Urinary bladder (tissue), 4 donors: Measurements from ENCODE around the gene KAT2A. TPM values are rescaled to one million over a fixed set of nuclear protein-coding genes. Genes with fewer than 3 reads are reported as not detected.
A peak's percentile ranks its signal among the peaks of the same experiment; 100 is the strongest.

ENCODE experiments used
- DNase-seq: peaks from one replicate; pipeline ENCODE4 v3.0.0-alpha.2; 2015; ENCODE audit errors: extremely low spot score
- H3K27ac ChIP-seq: one replicate; pipeline ENCODE4 v1.5.1; 2013; ENCODE audit warnings: low read depth, mild to moderate bottlenecking, moderate library complexity
- H3K36me3 ChIP-seq: one replicate; pipeline ENCODE4 v1.6.1; 2013; ENCODE audit warnings: mild to moderate bottlenecking, moderate library complexity; ENCODE audit not compliant: insufficient read depth
- H3K4me1 ChIP-seq: one replicate; pipeline ENCODE4 v1.6.1; 2013; ENCODE audit warnings: mild to moderate bottlenecking, moderate library complexity; ENCODE audit not compliant: insufficient read depth
- H3K4me3 ChIP-seq: one replicate; pipeline ENCODE4 v1.5.1; 2013; ENCODE audit warnings: low read depth, low read length
- WGBS: extraction: QIAGEN DNeasy Blood & Tissue Kit; methylation state at CpG from one replicate; pipeline ENCODE4 v1.1.7; 2013; 5-methylcytosine and 5-hydroxymethylcytosine counted together
- polyA plus RNA-seq: library from polyadenylated mRNA; stranded (reverse); fragments of 200-250 nt; gene quantifications from one replicate; pipeline ENCODE4 v1.2.3, GENCODE V29; 2013
- total RNA-seq: library from RNA; depleted of rRNA; stranded (reverse); fragments of >200 nt; gene quantifications from one replicate; pipeline ENCODE4 v1.2.3, GENCODE V29; 2014
- donor health status: healthy with polysubstance abuse.
- donor health status: healthy.

The KAT2A gene
- total and polyA plus RNA-seq, 2 donors: 14.1 to 44.3 TPM

- no peaks in the 10 kb centered on the region for H3K4me1 ChIP-seq
- peak overlapping the region; percentile 69 for H3K27ac ChIP-seq
- 88% methylated on average over 28 of the region's 28 CpGs for WGBS
- DNase-seq: no peak
- no peaks in the 10 kb centered on the region for H3K36me3 ChIP-seq
- no peak overlapping the region for H3K4me3 ChIP-seq
These were observed 7.7 kb downstream of the KAT2A start for GRCh38 chr17:42113293-42114069.

GRCh38 chr17:42112552-42113176 lies 8.5 kb downstream of the KAT2A start, which contains the start of gene DHX58:
TSS of gene DHX58 (minus strand) at chr17:42112714. CDS start at chr17:42111892, 822 bp downstream.
- peak within 1 kb of the TSS; percentile 81 for H3K27ac ChIP-seq
- peak; percentile 59 for DNase-seq
- no peaks in the 10 kb centered on the region for H3K4me1 ChIP-seq
- H3K36me3 ChIP-seq: no peaks in the 10 kb centered on the region
- H3K4me3 ChIP-seq: peak within 1 kb of the TSS; percentile 57
- 4% methylated on average over 10 of the region's 10 CpGs for WGBS

- H3K36me3 ChIP-seq: no peaks in the 10 kb centered on the region
- H3K27ac ChIP-seq: peak overlapping the region; percentile 81
- no peak for DNase-seq
- H3K4me1 ChIP-seq: no peaks in the 10 kb centered on the region
- 21% methylated on average over 12 of the region's 12 CpGs for WGBS
- H3K4me3 ChIP-seq: peak overlapping the region; percentile 57
These were observed 9.2 kb downstream of the KAT2A start for GRCh38 chr17:42111871-42112551.

DNA sequence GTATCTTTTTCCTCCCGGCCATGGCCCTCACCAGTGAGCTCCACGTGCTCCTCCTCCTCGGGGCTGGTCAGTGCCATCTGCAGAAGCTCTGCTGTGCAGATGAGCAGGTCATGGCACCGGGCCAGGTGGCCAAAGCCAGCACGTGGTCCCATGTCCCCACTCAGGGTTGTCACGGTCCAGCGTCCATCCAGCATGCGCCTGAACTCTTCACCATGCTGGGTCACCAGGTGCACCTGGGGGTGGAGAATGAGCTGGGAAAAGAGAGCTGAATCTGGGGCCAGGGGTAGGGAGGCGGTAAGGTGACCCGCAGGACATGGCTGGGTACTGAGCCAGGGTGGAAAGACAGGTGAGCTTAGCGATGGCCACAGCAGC lies 9.9 kb downstream of the KAT2A start:
- Histone ChIP-seq H3K36me3 (no peaks in the 10 kb centered on the region), H3K27ac (no peak overlapping the region), H3K4me3 (no peak overlapping the region), H3K4me1 (no peaks in the 10 kb centered on the region)
- DNase-seq: no peak
- 83% methylated on average over 11 of the region's 11 CpGs for WGBS

GRCh38 chr17:42110301-42111264 lies 10.6 kb downstream of the KAT2A start:
- no peaks in the 10 kb centered on the region for H3K36me3 ChIP-seq
- 92% methylated on average over 18 of the region's 18 CpGs for WGBS

DNA sequence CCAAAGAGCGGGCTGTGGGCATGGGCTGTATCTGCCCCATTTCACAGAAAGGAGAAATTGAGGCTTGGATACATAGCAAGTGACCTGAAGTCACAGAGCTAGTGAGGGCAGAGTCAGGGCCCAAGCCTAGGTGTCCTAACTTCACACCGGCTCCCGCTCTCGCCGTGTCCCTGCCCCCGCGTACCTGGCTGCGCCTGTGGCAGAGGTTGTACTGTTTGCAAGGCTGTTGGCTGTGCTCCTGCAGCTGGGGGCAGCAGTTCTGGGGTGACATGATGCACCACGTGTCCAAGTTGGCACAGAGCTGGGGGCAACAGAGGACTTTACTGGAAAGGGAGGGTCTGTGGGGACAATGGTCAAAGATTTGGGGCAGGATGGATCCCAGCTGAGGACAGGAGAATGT lies 12.1 kb downstream of the KAT2A start:
- Histone ChIP-seq H3K4me3 (no peak overlapping the region), H3K27ac (no peak overlapping the region), H3K36me3 (no peaks in the 10 kb centered on the region), H3K4me1 (no peaks in the 10 kb centered on the region)
- no peak for DNase-seq
- WGBS: 90% methylated on average over 9 of the region's 9 CpGs

More at GRCh38 chr17:42110301-42111264, 10.6 kb downstream of the KAT2A start:
- H3K4me3 ChIP-seq: no peak overlapping the region
- no peak for DNase-seq
- H3K27ac ChIP-seq: no peak overlapping the region
- H3K4me1 ChIP-seq: no peaks in the 10 kb centered on the region

DNA sequence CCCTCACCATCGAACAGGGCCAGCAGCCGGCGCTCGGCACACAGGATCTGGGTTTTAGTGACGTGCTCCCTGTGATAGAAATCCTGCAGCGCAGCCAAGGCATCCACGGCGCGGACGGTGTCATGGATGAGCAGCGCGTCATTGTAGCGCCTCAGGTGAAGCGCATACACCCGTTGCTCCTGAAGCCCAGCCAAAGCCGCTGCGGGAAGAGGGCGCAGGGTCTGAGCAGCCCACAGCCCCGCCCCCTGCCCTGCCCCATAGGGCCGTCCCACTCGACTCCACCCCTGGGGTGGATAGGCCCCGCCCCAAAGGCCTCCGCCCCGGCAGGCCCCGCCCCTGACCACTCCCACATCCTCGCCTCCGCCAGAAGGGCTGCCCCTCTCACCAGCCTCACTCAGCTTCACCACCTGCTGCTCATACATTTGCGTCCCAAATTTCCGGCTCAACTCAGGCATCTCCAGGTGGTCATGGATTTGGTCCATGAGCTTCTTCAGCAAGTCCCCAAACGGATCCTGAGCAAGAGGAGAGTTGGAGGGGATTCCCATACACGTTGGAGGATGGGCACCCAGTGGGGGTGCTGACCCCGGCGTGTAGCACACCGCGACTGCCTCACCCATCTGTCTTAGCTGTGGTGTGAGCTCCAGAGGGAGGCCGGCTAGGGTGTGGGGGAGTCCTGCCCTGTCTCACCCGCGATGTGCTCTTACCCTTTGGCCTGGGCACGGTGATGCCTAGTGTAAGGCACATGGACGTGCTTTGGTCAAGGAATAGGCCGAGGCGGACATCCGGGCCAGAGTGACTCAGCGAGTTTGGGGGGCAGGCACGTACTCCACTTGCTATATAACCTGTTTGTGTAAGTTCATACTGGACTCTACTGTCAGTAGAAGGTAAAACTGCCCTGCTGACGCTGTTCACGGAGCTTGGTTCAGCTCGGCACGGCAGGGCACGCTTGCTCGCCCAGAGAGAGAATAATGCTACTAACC lies 13.3 kb downstream of the KAT2A start:
- no peaks in the 10 kb centered on the region for H3K36me3 ChIP-seq
- WGBS: 50% methylated on average over 51 of the region's 51 CpGs
- H3K4me1 ChIP-seq: no peaks in the 10 kb centered on the region
- H3K27ac ChIP-seq: no peak overlapping the region
- no peak overlapping the region for H3K4me3 ChIP-seq
- no peak for DNase-seq

DNA sequence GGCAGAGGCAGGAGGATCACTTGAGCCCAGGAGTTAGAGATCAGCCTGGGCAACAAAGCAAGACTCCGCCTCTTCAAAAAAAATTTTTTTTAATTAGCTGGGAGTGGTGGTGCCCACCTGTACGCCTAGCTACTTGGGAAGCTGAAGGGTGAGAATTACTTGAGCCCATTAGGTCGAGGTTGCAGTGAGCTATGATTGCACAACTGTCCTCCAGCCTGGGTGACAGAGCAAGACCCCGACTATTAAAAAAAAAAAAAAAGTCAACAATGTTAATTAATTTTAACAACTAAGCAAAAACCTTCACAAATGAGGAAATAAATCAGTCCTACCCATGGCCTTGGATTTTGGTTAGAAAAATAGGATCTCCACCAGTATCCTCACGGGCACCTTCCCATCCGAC lies 14.0 kb downstream of the KAT2A start:
- Histone ChIP-seq H3K4me3 (no peak overlapping the region), H3K27ac (no peak overlapping the region), H3K4me1 (no peaks in the 10 kb centered on the region), H3K36me3 (no peaks in the 10 kb centered on the region)
- WGBS: 78% methylated on average over 6 of the region's 6 CpGs
- DNase-seq: no peak

DNA sequence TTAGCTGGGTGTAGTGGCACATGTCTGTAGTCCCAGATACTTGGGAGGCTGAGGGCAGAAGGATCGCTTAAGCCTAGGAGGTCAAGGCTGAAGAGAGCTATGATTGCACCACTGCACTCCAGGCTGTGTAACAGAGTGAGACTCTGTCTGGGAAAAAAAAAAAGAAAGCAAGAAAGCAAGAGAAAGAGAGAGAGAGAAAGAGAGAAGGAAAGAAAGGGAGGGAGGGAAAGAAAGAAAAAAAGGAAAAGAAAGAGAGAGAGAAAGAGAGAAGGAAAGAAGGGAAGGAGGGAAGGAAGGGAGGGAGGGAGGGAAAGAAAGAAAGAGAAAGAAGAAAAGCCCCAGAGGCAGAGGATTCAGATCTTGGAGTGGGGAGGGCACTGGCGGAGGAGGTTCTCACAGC lies 15.2 kb downstream of the KAT2A start:
- 94% methylated on average over 2 of the region's 2 CpGs for WGBS

DNA sequence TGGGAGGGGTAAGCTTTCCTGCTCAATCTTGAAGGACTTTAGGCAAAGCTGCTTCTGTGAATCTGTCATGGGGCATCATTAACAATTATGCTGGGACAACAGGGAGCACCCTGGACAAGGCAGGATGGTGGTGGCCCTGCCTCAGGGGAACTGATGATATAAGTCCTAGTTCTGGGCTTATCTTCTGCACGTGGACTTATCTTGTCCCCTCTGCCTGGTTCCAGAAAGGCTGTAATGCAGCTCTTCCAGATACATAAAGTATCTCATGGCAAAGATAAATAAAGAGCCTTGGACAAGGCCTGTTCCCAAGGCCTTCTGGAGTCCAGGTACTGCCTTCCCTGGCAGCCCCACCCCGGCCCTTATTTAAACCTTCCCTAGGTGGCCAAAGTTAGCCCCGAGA lies 16.9 kb downstream of the KAT2A start:
- Histone ChIP-seq H3K36me3 (no peaks in the 10 kb centered on the region), H3K27ac (no peak overlapping the region), H3K4me1 (no peaks in the 10 kb centered on the region), H3K4me3 (no peak overlapping the region)
- WGBS: 74% methylated on average over 3 of the region's 3 CpGs
- DNase-seq: no peak

More for the DNA sequence above, 15.2 kb downstream of the KAT2A start:
- no peak for DNase-seq
- H3K4me1 ChIP-seq: no peaks in the 10 kb centered on the region
- H3K4me3 ChIP-seq: no peak overlapping the region
- no peak overlapping the region for H3K27ac ChIP-seq
- H3K36me3 ChIP-seq: no peaks in the 10 kb centered on the region

DNA sequence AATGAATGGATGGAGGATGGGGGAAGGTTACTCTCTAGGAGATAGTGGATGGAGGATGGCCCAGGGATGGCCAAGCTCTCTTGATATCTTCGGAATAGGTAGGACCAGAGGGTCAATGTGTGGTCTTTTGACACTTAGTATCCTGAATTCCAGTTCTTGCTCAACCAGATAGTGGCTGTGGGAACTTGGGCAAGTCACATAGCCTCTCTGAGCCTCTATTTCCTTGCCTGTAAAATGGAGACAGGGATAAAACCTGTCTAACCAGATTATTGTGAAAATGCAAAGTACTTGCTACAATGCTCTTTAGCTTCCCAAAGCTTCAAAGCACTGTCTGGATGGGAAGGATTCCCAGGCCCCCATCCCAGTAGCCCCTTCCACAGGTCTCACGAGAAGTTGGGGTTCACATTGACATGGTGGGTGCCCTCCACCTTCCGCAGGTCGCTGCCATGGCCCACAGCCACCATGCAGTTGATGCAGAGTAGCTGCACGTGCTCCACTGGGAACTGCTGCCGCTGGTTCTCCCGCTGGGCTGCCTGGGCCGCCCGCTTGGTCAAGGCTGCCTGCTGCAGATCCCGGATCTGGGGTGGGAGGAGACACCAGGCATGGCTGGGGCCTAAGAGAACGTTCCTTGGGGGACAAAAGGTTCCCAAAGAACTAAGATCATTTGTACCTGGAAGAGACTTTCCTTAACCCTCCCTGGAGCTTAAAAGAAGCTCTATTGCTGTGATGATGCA lies 17.8 kb downstream of the KAT2A start:
- H3K36me3 ChIP-seq: no peaks in the 10 kb centered on the region
- 83% methylated on average over 11 of the region's 11 CpGs for WGBS

More for the DNA sequence above, 17.8 kb downstream of the KAT2A start:
- Histone ChIP-seq H3K4me1 (no peaks in the 10 kb centered on the region), H3K4me3 (no peak overlapping the region), H3K27ac (no peak overlapping the region)
- DNase-seq: no peak
